ENCODE data around the gene GPR6.

The GPR6 gene, protein sequence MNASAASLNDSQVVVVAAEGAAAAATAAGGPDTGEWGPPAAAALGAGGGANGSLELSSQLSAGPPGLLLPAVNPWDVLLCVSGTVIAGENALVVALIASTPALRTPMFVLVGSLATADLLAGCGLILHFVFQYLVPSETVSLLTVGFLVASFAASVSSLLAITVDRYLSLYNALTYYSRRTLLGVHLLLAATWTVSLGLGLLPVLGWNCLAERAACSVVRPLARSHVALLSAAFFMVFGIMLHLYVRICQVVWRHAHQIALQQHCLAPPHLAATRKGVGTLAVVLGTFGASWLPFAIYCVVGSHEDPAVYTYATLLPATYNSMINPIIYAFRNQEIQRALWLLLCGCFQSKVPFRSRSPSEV

DNA sequence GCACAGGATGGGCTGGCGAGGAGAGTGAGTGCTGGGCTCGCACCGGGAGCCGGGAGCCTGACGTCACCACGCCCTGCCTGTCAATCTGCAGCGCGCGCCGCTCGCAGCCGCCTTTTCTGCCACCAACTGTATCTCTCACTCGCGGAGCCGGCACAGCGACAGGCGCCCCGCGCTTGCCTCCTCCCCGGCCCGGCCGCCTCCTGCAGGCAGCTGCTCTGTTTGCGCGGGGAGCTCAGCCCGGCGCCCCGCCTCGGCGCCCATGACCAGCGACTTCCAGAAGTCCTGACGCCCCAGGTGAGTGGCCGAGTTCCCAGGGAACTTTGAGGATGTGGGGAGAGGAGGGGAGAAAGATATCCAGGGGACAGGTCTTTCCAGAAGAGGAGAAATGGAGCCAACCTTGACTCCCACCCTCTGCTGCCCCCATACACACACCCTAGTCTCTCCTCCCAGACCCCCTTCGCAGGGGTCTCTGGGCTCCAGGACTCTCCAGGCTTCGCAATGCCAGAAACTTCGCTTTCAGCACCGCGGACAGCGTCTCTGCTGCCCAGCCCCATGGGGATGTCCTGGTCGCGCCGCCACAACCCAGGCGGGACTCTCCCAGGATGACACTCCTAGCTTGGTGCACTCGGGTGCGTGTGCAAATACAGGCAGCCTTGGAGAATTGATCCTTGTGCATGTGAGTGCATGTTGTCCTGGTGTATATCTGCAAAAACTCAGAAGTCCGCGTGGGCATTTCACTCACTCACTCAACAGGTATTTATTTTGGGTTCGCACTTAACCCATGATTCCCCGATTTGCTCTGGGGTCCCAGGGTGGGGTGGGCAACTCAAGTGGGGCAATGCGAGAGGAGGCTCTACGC is at the start of gene GPR6:
Gene GPR6, plus strand, starts transcription at position 138 of the 859 bp plus-strand sequence. CDS start 802 bp downstream, outside the sequence.
- DNase-seq (ENCODE audit: low read depth): peak; percentile 53
- TF ChIP-seq, protein P1, sequence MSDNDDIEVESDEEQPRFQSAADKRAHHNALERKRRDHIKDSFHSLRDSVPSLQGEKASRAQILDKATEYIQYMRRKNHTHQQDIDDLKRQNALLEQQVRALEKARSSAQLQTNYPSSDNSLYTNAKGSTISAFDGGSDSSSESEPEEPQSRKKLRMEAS (IDR thresholded peaks at IDR 0.05; ENCODE audit: low read depth, low read length): no peak
- TF ChIP-seq MYC (IDR thresholded peaks at IDR 0.05; ENCODE audit: low read depth, low read length) (no peak), POLR2A (IDR thresholded peaks at IDR 0.05; ENCODE audit: extremely low read depth, insufficient read length) (no peak)
- TF ChIP-seq, protein P2, sequence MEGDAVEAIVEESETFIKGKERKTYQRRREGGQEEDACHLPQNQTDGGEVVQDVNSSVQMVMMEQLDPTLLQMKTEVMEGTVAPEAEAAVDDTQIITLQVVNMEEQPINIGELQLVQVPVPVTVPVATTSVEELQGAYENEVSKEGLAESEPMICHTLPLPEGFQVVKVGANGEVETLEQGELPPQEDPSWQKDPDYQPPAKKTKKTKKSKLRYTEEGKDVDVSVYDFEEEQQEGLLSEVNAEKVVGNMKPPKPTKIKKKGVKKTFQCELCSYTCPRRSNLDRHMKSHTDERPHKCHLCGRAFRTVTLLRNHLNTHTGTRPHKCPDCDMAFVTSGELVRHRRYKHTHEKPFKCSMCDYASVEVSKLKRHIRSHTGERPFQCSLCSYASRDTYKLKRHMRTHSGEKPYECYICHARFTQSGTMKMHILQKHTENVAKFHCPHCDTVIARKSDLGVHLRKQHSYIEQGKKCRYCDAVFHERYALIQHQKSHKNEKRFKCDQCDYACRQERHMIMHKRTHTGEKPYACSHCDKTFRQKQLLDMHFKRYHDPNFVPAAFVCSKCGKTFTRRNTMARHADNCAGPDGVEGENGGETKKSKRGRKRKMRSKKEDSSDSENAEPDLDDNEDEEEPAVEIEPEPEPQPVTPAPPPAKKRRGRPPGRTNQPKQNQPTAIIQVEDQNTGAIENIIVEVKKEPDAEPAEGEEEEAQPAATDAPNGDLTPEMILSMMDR (IDR thresholded peaks at IDR 0.05; ENCODE audit: low read depth, low read length): no peak
- no peak within 1 kb of the TSS for H3K4me3 ChIP-seq (ENCODE audit: low read depth, low read length)

DNA sequence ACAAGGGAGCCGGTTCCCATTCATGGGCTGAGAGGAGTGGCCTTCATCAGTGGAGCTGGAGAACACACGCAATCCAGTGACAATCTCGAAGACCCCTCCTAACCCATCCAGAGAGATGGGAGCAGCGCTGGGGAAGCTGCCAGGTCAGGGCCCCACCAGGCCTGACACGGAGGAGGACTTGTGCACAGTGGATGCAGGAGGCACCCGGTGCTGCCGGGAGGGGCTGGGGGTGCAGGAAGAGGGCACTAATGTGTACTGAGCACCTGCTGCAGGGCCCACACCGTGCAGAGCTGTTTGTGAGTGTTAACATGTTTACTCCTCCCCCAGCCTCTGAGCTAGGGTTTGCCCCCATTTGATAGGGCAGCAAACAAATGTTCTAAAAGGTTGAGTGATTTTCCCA is 43.8 kb upstream of the GPR6 start:
- TF ChIP-seq, protein P2 (IDR thresholded peaks at IDR 0.05; ENCODE audit: low read depth, low read length): no peak
- TF ChIP-seq, protein P1 (IDR thresholded peaks at IDR 0.05; ENCODE audit: low read depth, low read length): no peak
- TF ChIP-seq MYC (IDR thresholded peaks at IDR 0.05; ENCODE audit: low read depth, low read length) (no peak), POLR2A (IDR thresholded peaks at IDR 0.05; ENCODE audit: extremely low read depth, insufficient read length) (no peak)
- H3K4me3 ChIP-seq (ENCODE audit: low read depth, low read length): no peak overlapping the region
- DNase-seq (ENCODE audit: low read depth): no peak

DNA sequence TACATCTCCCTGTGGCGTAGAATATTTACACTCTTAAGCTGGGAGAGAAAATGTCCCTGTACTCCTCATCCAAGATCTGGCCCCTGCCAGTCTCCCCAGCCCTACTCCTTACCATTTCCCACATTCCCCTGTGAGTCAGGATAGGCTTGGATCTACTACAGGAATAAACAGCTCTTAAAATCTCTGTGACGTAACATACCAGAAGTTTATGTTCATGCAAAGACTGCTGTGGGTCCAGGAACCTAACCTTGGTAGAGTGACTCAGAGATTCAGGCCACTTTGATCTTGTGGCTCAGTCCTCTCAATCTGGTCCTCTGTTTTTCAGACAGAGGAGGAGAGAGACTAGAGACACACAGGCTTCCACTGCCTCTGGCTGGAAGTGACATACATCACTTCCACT is 38.5 kb upstream of the GPR6 start:
- DNase-seq (ENCODE audit: low read depth): no peak
- TF ChIP-seq, protein P2 (IDR thresholded peaks at IDR 0.05; ENCODE audit: low read depth, low read length): no peak
- TF ChIP-seq POLR2A (IDR thresholded peaks at IDR 0.05; ENCODE audit: extremely low read depth, insufficient read length): no peak
- no peak for TF ChIP-seq MYC (IDR thresholded peaks at IDR 0.05; ENCODE audit: low read depth, low read length)
- TF ChIP-seq, protein P1 (IDR thresholded peaks at IDR 0.05; ENCODE audit: low read depth, low read length): no peak
- H3K4me3 ChIP-seq (ENCODE audit: low read depth, low read length): no peak overlapping the region

DNA sequence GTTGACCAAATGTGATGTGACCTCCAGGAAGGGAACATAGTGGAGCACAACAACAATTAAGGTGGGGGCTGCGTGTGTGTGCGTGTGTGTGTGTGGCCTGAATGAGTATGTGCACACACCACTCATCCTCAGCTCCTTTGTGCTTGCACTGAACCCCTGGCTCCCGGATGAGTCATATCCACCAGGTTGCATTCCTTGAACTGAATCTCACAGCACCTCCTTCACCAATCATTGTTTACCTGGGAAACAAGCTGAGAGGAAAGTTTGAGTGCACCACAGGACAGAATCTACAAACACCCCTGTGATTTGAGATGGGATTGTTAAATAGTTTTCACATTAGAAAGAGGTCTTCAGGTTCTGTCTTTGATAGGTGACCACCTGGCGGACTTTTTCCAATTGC is 33.7 kb upstream of the GPR6 start:
- no peak for DNase-seq (ENCODE audit: low read depth)
- TF ChIP-seq POLR2A (IDR thresholded peaks at IDR 0.05; ENCODE audit: extremely low read depth, insufficient read length): no peak
- TF ChIP-seq, protein P1 (IDR thresholded peaks at IDR 0.05; ENCODE audit: low read depth, low read length): no peak
- TF ChIP-seq, protein P2 (IDR thresholded peaks at IDR 0.05; ENCODE audit: low read depth, low read length): no peak
- no peak overlapping the region for H3K4me3 ChIP-seq (ENCODE audit: low read depth, low read length)

DNA sequence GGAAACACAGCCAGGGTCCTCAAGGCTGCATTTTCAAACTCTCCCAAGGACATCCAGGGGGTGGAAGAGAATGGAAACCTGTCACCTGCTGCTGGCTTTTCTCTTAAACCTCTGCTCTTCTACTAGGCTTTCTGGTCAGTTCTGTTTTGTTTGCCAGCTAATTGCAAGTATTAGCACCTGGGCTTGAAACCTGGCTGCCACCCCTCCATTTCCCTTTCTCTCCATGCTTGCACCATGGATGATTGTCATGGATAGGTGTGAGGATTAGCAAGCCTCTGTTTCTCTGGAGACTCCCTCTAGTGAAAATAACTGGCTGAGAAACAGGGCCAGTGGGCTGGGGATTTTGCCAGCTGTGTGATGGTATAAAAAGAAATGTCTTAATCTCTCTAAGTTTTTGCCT is 33.0 kb upstream of the GPR6 start:
- DNase-seq (ENCODE audit: low read depth): no peak
- H3K4me3 ChIP-seq (ENCODE audit: low read depth, low read length): no peak overlapping the region
- TF ChIP-seq MYC (IDR thresholded peaks at IDR 0.05; ENCODE audit: low read depth, low read length): no peak
- TF ChIP-seq, protein P2 (IDR thresholded peaks at IDR 0.05; ENCODE audit: low read depth, low read length): no peak
- TF ChIP-seq, protein P1 (IDR thresholded peaks at IDR 0.05; ENCODE audit: low read depth, low read length): no peak
- TF ChIP-seq POLR2A (IDR thresholded peaks at IDR 0.05; ENCODE audit: extremely low read depth, insufficient read length): no peak
